Lower leg skin (tissue), 3 donors: ENCODE data around the gene DICER1.

Source experiments
- CTCF ChIP-seq, 3 donors: fragments of 450-650 bp; IDR thresholded peaks; one replicate each; pipeline ENCODE4 v1.5.1; 2016; ENCODE audit warnings: antibody characterized with exemption in 3 of 3, mild to moderate bottlenecking in 3 of 3, moderate library complexity in 2 of 3
- POLR2A ChIP-seq, 2 donors: fragments of 450-650 bp; IDR thresholded peaks; one replicate each; pipeline ENCODE4 v1.6.1; 2016 to 2017; ENCODE audit warnings: antibody characterized with exemption in 2 of 2, mild to moderate bottlenecking in 1 of 2, moderate library complexity in 1 of 2

GRCh38 chr14:95162641-95163040 is 5.3 kb upstream of the DICER1 start:
- TF ChIP-seq CTCF (IDR thresholded peaks at IDR 0.05) (no peak), POLR2A (IDR thresholded peaks at IDR 0.05) (no peak)
